ENCODE data around the gene KCNJ13.
"Not testable (repeated sequence)": the region's sequence is repeated elsewhere in the genome, so short reads cannot be mapped to it uniquely, and the experiment has no call there.

The KCNJ13 gene

DNA sequence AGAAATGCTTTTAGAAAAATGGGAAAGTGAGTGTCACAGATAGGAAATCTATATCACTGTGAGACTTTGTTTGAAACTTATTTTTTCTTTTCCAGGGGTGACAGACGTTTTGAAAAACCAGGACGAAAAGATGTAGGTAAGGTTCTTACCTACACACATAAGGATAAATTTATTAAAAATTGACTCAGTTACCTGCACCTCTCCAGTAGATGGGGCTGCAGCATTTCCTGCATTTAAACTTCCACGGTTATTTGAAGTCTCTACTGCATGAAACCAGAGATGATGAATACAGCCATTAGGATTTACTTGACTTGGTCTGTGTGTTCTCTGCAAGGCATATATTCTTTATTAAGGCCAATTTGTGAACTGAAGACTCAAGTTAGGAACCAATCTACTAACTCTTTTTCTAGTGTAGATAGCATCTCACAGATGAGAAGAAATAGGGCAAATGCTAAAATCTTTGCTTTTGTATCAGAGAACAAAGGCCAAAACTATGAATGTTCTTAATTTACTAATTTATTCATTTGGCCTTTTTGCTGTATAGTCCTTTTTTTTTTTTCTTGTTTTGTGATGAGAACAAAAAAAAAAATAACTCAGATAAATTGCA lies 15.0 kb downstream of the KCNJ13 start:
- peak in 1 of 2 experiments; percentile 49 for DNase-seq

DNA sequence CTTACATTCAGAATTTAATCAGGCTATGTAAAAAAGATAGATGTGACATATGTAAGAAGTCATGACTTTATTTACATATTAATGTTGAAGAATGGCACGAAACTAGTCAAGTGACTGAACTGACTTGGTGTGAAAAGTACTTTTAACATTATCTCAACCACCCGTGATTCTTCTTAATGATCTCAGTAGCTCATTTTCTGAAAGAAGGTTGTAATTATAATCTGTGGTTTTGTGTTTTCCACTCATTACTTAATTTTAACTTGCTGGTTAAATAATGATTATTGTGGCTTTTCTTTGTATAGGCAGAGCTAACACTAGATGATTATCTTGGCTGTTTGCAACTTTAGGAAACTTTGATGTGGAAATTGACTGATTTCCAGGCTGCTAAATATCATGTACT lies 18.5 kb downstream of the KCNJ13 start:
- DNase-seq = no peak

GRCh38 chr2:232750135-232750671 lies 26.2 kb downstream of the KCNJ13 start:
- no peak for DNase-seq

DNA sequence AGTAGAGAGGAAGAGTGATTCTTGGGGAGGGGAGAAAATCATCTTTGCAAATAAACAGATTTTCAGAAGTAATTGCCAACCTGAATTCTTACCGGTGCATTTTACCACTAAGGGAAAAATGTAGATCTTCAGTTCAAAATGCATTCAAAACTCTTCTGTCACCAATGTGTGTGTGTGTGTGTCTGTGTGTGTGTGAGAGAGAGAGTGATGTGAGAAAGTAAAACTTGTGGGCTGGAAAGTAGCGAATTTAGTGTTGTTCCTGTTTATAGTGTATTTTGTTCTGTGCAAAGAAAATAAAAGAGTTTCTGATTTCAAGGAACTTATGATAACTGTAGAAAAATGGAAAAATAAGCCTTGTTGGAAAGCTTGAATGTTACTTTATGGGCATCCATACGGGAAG lies 27.0 kb downstream of the KCNJ13 start:
- DNase-seq = no peak

DNA sequence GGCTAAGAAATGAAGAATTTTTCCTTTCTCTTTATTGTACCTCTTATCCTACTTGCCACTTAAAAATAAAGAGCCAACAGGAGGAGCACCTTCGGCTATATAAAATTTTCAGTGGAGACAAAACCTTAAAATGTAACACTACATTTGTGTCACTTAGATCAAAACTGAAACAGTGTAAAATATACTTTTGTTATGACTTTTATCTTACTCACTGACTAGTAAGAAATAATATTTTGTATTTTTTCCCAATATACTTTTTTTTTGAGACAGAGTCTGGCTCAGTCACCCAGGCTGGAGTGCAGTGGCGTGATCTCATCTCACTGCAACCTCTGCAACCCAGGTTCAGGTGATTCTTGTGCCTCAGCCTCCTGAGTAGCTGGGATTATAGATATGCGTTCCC lies 28.3 kb downstream of the KCNJ13 start:
- no peak for DNase-seq

DNA sequence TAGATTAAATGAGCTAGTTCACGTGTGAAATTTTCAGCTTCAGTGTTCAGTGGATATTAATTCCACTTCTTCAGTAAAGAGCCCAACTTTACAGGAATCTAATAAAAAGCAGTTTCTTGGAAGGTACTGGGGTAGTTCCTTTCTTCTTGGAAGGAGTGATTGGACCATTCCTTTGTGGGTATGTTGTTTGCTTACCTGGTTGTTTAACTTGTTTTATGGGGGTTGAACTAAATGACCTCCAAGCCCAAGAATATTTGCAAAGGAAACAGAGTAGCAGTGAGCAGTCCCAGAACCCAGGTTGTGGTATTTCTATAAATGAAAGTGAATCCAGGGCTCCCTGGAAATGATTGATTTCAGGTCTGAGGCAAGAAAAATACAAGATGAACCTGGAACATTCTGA lies 31.4 kb downstream of the KCNJ13 start:
- DNase-seq = no peak

DNA sequence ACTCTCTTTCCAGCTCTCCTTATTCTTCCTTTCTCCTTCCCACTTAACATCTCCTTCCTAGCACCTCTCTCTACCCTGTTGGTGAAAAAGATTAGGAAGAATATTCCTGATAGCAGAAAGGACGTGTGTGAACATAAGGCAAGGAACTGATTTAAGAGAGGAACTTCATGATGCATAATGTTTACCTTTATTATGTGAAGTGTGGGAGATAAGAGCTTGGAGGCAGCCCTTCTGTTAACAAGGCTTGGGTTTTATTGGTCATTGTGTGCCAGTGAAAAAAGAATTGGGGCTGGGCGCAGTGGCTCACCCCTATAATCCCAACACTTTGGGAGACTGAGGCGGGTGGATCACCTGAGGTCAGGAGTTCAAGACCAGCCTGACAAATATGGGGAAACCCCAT lies 34.4 kb downstream of the KCNJ13 start:
- DNase-seq = no peak

GRCh38 chr2:232741294-232741693 lies 35.1 kb downstream of the KCNJ13 start:
- no peak for DNase-seq

- no peak for DNase-seq
Measured at GRCh38 chr2:232731470-232731869, 44.9 kb downstream of the KCNJ13 start.

- no peak for DNase-seq
Measured at GRCh38 chr2:232728785-232729184, 47.6 kb downstream of the KCNJ13 start.

DNA sequence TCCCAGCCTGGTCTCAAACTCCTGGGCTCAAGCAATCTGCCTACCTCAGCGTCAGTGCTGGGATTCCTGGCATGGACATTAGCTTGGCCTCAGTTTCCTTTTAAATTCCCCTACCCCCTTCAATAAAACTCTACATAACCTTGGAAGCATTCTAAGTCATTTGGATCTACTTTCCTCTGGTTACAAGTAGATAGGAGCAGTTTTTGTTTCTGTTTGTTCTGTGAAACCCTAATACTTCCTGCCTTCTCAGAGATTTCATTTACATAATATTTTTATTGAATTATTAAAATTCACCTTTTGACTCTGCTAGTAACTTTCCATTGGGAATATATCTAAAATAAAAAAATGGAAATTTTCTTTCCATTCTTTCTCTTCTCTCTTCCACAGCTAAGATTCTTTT lies 53.3 kb downstream of the KCNJ13 start:
- no peak for DNase-seq

DNA sequence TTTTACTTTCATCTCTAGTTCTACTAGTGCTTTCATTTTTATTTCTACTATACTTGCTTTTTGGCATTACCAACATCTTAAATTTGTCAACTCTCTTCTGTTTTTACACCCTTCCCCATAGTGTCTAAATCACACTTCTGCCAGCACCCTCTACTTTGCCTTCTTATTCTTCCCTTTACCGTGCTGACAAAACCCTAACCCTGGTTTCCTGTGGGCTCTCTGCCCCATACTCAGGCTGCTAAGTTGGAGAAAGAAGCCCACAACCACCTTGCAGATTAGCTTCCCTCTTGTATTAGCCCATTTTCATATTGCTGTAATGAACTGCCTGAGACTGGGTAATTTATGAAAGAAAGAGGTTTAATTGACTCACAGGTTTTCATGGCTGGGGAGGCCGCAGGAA lies 54.5 kb downstream of the KCNJ13 start:
- no peak for DNase-seq

DNA sequence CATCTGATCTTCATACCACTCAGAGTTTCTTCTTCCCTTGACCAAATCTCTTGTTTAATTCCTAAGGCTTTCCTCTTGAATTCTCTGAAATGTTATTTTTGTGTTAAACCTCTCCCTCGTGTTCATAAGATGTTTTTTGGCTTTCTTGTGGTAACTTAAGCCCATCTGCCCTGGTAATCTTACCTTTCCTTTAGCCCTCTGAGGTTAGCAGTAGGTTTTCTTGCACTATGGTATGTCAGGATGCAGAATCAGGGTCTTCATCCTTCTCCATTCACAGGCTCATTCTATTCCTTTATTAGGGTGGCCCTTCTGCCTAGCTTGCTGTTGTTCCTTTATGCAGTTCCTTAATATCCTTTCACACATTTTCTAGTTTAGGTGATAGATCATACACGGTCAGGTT lies 55.1 kb downstream of the KCNJ13 start:
- no peak for DNase-seq

DNA sequence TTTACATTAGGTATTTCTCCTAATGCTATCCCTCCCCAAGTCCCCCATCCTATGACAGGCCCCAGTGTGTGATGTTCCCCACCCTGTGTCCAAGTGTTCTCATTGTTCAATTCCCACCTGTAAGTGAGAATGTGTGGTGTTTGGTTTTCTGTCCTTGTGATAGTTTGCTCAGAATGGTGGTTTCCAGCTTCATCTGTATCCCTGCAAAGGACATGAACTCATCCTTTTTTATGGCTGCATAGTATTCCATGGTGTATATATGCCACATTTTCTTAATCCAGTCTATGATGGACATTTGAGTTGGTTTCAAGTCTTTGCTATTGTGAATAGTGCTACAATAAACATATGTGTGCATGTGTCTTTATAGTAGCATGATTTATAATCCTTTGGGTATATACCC lies 56.3 kb downstream of the KCNJ13 start:
- DNase-seq = not testable (repeated sequence)
